ENCODE data around the gene RNF113B.

The RNF113B gene

DNA sequence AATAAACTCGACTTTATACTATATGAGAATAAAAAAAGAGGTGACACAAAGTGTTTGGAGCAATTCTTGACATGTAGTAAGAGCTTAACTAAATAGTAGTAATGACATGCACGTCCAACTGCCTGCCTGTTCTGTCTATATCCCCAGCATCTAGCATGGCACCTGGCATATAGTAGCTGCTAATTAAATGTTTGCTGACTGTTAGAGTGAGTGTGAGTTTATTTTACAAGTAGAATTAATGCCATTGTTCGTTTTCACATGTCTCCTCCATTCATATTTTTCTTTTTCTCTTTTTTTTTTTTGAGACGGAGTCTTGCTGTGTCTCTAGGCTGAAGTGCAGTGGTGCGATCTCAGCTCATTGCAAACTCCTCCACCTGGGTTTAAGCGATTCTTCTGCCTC is 38.4 kb upstream of the RNF113B start:
- H3K4me3 ChIP-seq = no peak overlapping the region
- H3K9me3 ChIP-seq = no peaks in the 10 kb centered on the region
- peaks cover 7% of the 10 kb centered on the region; the same call in 1 of the 2 replicates for H3K36me3 ChIP-seq (replicated peaks)
- DNase-seq (ENCODE audit: low spot score in 2 of 2) = no peak
- peaks cover 5% of the 10 kb centered on the region; the same call in 1 of the 2 replicates for H3K4me1 ChIP-seq
- H3K27me3 ChIP-seq (ENCODE audit: low read depth) = no peaks in the 10 kb centered on the region
- in situ Hi-C loops (cut with MboI; ENCODE audit: low sequenced_read_pairs) = no loop called here

DNA sequence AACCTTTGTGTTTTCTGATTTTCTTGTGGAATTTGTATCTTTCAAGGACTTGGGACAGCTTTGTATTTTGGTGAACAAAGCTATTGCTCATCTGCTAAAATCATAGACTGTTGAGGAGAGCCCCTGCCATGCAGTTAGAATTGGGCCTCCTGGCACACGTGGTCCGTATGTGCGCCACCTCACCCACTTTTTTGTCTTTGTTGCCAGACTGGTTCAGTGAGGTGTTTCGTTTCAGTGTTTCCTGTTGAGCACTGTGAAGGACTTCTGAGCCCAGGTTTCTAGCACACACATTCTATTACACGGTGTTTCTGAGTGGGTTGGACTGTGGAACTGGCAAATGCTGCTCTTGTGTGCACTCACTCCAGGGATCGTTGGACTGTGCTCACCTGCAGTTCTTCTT is 37.6 kb upstream of the RNF113B start:
- H3K4me1 ChIP-seq = peaks cover 5% of the 10 kb centered on the region; the same call in 1 of the 2 replicates
- H3K36me3 ChIP-seq (replicated peaks) = peaks cover 7% of the 10 kb centered on the region; the same call in 1 of the 2 replicates
- no peak overlapping the region for H3K4me3 ChIP-seq
- no peak for DNase-seq (ENCODE audit: low spot score in 2 of 2)
- no peaks in the 10 kb centered on the region for H3K27me3 ChIP-seq (ENCODE audit: low read depth)
- in situ Hi-C loops (cut with MboI; ENCODE audit: low sequenced_read_pairs) = no loop called here
- no peaks in the 10 kb centered on the region for H3K9me3 ChIP-seq

DNA sequence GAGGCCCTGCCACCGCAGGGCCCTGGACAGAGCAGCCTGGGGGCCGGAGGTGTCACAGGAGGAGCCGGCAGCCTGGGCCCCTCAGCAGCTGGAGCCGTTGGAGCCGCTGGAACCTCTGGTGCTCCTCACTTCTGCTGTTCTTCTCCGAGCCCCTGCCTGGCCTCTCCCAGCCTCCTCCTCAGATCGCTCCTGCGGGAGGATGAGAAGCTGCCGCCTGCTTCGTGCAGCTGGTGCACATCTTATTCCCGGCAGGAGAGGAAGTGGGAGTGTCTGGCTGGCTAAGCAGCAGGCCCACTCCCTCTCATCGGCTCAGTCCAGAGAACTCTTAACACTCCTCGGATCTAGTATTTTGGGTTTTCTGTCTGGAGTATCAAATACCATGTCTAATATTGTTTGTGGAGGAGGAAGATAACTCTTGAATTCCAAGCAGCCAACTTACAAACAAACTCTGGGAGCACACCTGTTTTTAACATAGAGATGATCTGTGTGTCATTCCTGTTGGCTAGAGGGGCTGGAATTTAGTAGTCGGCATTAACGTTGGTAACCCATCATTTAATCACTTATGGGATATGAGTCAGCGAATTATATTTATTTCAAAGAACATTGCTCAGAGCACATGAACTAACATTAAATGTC is 37.1 kb upstream of the RNF113B start:
- in situ Hi-C loops (cut with MboI; ENCODE audit: low sequenced_read_pairs) = no loop called here
- H3K4me3 ChIP-seq = no peak overlapping the region
- peaks cover 7% of the 10 kb centered on the region; the same call in 1 of the 2 replicates for H3K36me3 ChIP-seq (replicated peaks)
- no peaks in the 10 kb centered on the region for H3K9me3 ChIP-seq
- H3K4me1 ChIP-seq = peaks cover 5% of the 10 kb centered on the region; the same call in 1 of the 2 replicates
- no peaks in the 10 kb centered on the region for H3K27me3 ChIP-seq (ENCODE audit: low read depth)
- no peak for DNase-seq (ENCODE audit: low spot score in 2 of 2)

DNA sequence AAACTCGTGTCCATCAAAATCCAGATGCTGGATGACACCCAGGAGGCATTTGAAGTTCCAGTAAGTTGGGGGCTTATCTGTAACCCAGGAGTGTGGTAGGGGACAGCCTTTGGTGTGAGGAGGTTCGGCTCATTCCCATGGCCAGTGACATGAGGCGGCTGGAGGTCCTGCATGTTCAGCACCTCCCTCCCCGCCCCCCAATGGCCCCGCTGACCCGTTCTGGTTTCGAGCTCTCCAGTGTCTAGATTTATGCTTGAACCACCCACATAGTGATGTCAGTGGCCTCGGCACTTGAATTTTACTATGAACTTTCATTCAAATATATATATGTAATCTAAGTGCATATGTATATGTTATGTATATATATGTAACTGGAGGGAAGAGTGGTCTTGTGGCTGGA is 36.3 kb upstream of the RNF113B start:
- Histone ChIP-seq H3K4me3 (no peak overlapping the region), H3K36me3 (replicated peaks) (peaks cover 7% of the 10 kb centered on the region; the same call in 1 of the 2 replicates), H3K27me3 (ENCODE audit: low read depth) (no peaks in the 10 kb centered on the region), H3K4me1 (peaks cover 5% of the 10 kb centered on the region; the same call in 1 of the 2 replicates), H3K9me3 (no peaks in the 10 kb centered on the region)
- DNase-seq (ENCODE audit: low spot score in 2 of 2) = no peak
- in situ Hi-C loops (cut with MboI; ENCODE audit: low sequenced_read_pairs) = no loop called here

DNA sequence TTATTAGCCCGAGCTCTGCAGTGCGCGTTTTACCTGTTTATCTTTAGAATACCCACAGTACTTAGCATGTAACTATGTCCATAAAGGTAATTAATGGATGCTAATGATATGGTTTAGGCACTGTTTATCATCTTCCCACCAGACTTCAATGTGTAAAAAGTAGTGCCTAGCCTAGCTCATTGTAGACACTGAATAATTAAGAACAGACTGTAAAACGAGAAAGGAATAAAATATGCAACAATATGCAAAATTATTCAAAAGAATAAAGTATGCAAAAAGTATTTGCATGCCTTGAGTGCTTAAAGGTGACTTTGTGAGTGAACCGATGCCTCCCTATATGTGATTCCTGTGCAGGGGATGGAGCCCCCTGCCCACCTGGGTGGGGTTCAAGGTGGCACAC is 35.7 kb upstream of the RNF113B start:
- Histone ChIP-seq H3K9me3 (no peaks in the 10 kb centered on the region), H3K4me3 (no peak overlapping the region), H3K36me3 (replicated peaks) (peaks cover 7% of the 10 kb centered on the region; the same call in 1 of the 2 replicates), H3K27me3 (ENCODE audit: low read depth) (no peaks in the 10 kb centered on the region), H3K4me1 (peaks cover 5% of the 10 kb centered on the region; the same call in 1 of the 2 replicates)
- no peak for DNase-seq (ENCODE audit: low spot score in 2 of 2)
- in situ Hi-C loops (cut with MboI; ENCODE audit: low sequenced_read_pairs) = no loop called here

DNA sequence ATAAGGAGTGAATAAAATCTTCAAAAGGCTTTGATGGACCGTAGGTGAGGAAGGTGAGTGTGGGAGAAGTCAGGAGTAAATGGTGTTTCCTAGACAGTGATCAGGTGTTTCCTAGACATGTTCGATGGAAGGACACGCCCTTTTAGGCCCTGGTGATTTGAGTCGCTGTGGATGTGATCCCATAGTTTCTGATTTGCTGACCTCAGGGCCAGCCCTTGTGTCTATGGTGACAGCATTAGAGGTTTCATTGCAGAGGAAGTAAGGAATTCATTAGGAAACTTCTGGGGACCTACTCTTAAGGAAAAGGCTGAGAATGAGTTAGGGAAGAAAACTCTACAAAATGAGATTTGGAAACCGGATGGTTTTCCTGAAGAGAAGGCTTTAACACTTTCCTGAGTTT is 31.5 kb upstream of the RNF113B start:
- H3K4me1 ChIP-seq = no peaks in the 10 kb centered on the region
- no peaks in the 10 kb centered on the region for H3K36me3 ChIP-seq (replicated peaks)
- peaks cover 5% of the 10 kb centered on the region; the same call in 1 of the 2 replicates for H3K9me3 ChIP-seq
- no peak overlapping the region for H3K4me3 ChIP-seq
- in situ Hi-C loops (cut with MboI; ENCODE audit: low sequenced_read_pairs) = no loop called here
- no peaks in the 10 kb centered on the region for H3K27me3 ChIP-seq (ENCODE audit: low read depth)
- DNase-seq (ENCODE audit: low spot score in 2 of 2) = no peak

DNA sequence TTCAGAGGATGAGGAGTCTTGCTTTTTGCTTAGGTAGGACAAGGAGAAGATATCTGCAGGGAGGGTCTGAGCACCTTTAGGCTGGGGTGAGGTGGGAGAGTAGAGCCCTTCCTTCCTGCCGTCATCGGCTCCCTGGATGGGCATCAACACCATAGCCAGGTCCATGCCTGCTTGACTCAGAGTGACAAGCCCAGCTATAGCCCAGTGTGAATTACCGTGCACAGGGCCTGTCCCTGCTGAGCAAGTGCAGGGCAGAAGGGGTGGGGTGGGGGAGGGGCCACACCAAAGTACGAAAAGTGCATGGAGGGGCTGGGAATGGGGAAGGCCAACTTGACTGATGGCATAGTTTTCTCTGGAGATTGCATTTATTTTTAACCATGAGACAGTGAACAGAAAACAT is 30.3 kb upstream of the RNF113B start:
- peaks cover 5% of the 10 kb centered on the region; the same call in 1 of the 2 replicates for H3K9me3 ChIP-seq
- no peak overlapping the region for H3K4me3 ChIP-seq
- no peak for DNase-seq (ENCODE audit: low spot score in 2 of 2)
- H3K27me3 ChIP-seq (ENCODE audit: low read depth) = no peaks in the 10 kb centered on the region
- H3K4me1 ChIP-seq = no peaks in the 10 kb centered on the region
- H3K36me3 ChIP-seq (replicated peaks) = no peaks in the 10 kb centered on the region
- in situ Hi-C loops (cut with MboI; ENCODE audit: low sequenced_read_pairs) = no loop called here

DNA sequence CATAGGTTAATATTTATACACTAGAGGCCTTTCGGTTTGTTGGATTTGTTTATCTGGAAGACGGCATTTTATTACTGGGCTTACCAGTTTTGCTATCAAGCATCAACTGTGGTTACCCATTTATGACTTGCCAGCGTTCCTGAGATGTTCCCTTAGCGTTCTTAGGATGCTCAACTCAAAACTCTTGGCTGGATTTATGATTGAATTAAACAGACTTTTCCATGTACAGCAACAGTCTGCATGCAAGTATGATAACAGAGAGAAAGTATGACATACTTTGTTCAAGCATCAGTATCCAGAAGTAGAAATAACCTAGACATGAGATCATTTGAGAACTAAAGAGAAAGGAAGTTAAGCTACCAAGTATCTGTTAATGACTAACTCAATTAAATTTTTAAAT is 29.9 kb upstream of the RNF113B start:
- Histone ChIP-seq H3K4me3 (no peak overlapping the region), H3K4me1 (no peaks in the 10 kb centered on the region), H3K9me3 (peaks cover 5% of the 10 kb centered on the region; the same call in 1 of the 2 replicates), H3K27me3 (ENCODE audit: low read depth) (no peaks in the 10 kb centered on the region), H3K36me3 (replicated peaks) (no peaks in the 10 kb centered on the region)
- no peak for DNase-seq (ENCODE audit: low spot score in 2 of 2)
- in situ Hi-C loops (cut with MboI; ENCODE audit: low sequenced_read_pairs) = no loop called here

DNA sequence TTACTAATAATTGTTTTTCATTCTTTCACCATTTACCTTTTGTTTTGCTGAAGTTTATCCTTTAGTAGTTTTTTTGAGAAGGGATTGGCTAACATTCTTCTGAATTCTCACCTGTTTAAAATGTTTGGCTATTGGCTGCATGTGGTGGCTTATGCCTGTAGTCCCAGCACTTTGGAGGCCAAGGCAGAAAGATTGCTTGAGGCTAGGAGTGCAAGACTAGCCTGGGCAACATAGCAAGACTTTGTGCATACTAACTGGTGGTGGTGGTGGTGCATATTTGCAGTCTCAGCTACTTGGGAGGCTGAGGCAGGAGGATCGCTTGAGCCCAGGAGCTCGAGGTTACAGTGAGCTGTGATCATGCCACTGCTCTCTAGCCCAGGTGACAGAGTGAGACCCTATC is 27.5 kb upstream of the RNF113B start:
- in situ Hi-C loops (cut with MboI; ENCODE audit: low sequenced_read_pairs) = no loop called here

DNA sequence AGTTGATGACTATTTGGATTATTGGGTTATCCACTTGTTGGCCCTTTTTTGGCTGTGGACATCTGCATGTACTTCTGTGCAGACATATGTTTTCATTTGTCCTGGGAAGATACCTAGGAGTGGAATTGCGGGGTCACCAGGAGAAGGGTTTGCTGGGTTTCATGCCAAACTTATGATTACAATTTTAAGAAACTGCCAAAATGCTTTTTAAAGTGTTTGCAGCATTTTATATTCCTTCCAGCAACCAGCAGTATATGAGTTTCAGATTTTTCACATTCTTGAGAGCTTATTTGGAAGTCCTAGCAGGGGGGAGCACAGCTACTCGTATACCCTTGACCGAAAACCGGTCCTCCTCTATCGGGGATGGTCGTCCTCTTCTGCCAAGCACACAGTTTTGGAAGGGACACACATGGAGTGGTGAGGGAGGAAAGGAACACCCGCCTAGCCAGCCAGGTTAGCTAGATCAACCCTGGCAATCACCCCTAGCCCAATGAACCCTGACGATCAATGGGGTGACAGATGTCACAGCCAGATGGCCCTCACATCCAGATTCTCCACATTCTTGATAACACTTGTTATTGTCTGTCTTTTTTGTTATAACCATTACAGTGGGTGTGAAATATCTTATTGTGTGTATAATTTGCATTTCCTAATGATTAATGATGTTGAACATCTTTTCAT is 26.7 kb upstream of the RNF113B start:
- Histone ChIP-seq H3K4me1 (no peaks in the 10 kb centered on the region; the same call in 1 of the 2 replicates), H3K4me3 (no peak overlapping the region), H3K27me3 (ENCODE audit: low read depth) (no peaks in the 10 kb centered on the region), H3K9me3 (peaks cover 5% of the 10 kb centered on the region; the same call in 1 of the 2 replicates), H3K36me3 (replicated peaks) (no peaks in the 10 kb centered on the region)
- DNase-seq (ENCODE audit: low spot score in 2 of 2) = no peak
- in situ Hi-C loops (cut with MboI; ENCODE audit: low sequenced_read_pairs) = no loop called here

More for the DNA sequence above, 27.5 kb upstream of the RNF113B start:
- no peaks in the 10 kb centered on the region for H3K27me3 ChIP-seq (ENCODE audit: low read depth)
- H3K36me3 ChIP-seq (replicated peaks) = no peaks in the 10 kb centered on the region
- H3K9me3 ChIP-seq = peaks cover 5% of the 10 kb centered on the region; the same call in 1 of the 2 replicates
- H3K4me1 ChIP-seq = no peaks in the 10 kb centered on the region; the same call in 1 of the 2 replicates
- no peak overlapping the region for H3K4me3 ChIP-seq
- DNase-seq (ENCODE audit: low spot score in 2 of 2) = no peak

DNA sequence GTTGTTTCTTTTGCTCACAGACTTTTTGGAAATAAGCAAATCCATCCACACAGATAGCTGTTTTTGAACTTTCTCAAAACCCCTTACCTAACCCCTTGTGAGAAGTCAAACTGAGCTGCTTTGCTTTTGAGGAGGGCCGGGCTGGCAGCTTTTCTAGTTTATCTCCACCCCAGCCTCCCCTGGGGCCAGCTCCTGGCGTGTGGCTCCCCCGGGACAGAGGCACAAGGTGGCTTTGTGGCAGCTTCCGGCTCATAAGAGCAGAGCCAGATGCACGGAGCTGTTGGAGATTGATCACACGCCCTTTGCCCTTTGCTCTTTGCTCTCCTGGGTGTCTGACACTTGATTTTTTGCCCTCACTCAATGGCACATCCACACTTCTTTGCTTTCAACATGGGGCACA is 24.9 kb upstream of the RNF113B start:
- no peaks in the 10 kb centered on the region for H3K27me3 ChIP-seq (ENCODE audit: low read depth)
- no peak overlapping the region for H3K4me3 ChIP-seq
- no peak for DNase-seq (ENCODE audit: low spot score in 2 of 2)
- no peaks in the 10 kb centered on the region for H3K36me3 ChIP-seq (replicated peaks)
- H3K4me1 ChIP-seq = no peaks in the 10 kb centered on the region; the same call in 1 of the 2 replicates
- in situ Hi-C loops (cut with MboI; ENCODE audit: low sequenced_read_pairs) = no loop called here
- peaks cover 5% of the 10 kb centered on the region; the same call in 1 of the 2 replicates for H3K9me3 ChIP-seq

DNA sequence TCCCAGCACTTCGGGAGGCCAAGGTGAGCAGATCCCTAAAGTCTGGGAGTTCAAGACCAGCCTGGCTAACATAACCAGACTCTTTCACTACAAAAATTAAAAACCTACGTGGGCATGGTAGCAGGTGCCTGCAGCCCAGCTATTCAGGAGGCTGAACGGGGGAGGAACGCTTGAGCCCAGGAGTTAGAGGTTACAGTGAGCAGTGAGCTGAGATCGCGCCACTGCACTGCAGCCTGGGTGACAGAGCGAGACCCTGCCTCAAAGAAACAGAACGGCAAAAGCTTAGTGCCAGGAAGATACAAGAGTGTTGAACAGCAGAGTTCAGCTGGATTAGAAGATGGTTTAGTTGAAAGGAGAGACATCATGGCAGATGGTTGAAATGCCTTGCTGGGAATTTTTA is 24.1 kb upstream of the RNF113B start:
- H3K27me3 ChIP-seq (ENCODE audit: low read depth) = no peaks in the 10 kb centered on the region
- peaks cover 5% of the 10 kb centered on the region; the same call in 1 of the 2 replicates for H3K9me3 ChIP-seq
- no peaks in the 10 kb centered on the region; the same call in 1 of the 2 replicates for H3K4me1 ChIP-seq
- H3K36me3 ChIP-seq (replicated peaks) = no peaks in the 10 kb centered on the region
- no peak for DNase-seq (ENCODE audit: low spot score in 2 of 2)
- no peak overlapping the region for H3K4me3 ChIP-seq
- in situ Hi-C loops (cut with MboI; ENCODE audit: low sequenced_read_pairs) = no loop called here

DNA sequence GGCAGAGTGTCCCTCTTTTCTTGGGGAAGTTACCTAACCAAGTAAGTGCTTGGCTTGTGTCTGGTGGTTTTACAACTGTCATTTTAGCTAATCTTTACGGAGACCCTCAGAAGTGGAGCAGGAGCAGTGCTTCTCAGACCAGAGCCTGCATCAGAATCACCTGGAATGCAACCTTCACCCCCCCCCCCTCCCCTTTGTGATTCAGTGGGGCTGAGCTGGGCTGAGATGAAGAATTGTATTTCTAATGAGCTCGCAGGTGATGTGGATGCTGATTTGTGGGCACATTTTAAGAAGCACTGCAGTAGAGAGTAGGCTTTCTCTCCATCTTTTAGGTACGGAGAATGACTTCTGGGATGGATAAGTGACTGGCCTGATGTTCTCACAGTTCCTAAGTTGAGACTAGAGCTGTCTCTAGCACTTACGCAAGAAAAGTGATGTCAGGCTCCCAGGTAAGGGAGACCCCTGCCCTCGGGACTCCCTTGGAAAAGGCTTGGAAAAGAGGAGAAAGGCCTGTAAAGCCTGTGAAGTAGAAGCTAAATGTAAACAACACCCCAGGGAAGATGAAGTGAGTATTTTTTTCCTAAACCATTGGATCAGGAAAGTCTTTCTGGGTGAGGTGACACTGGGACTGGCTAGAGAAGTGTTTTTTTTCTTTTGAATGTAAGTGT is 23.3 kb upstream of the RNF113B start:
- no peaks in the 10 kb centered on the region for H3K36me3 ChIP-seq (replicated peaks)
- no peaks in the 10 kb centered on the region for H3K27me3 ChIP-seq (ENCODE audit: low read depth)
- no peaks in the 10 kb centered on the region; the same call in 1 of the 2 replicates for H3K4me1 ChIP-seq
- no peak for DNase-seq (ENCODE audit: low spot score in 2 of 2)
- no peak overlapping the region for H3K4me3 ChIP-seq
- peaks cover 5% of the 10 kb centered on the region; the same call in 1 of the 2 replicates for H3K9me3 ChIP-seq
- in situ Hi-C loops (cut with MboI; ENCODE audit: low sequenced_read_pairs) = no loop called here

DNA sequence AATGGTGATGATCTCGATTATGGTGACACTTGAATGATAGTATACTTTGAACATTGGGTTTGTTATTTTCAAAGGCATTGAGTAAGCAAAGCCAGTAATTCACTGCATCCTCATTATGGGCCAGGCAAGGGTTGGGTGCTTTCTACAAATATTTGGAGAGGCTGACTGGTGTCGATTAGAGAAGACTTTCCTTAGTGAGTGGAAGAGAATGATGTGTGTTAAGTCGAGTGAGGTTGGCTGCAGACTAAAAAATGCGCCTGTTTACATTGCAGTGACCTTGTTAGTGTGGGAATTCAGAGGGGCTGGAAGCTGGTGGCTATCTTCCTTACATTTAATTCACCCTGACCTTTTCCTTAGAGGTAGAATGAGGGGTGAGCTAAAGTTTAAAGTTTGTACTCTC is 22.4 kb upstream of the RNF113B start:
- in situ Hi-C loops (cut with MboI; ENCODE audit: low sequenced_read_pairs) = no loop called here
- Histone ChIP-seq H3K4me3 (no peak overlapping the region), H3K27me3 (ENCODE audit: low read depth) (no peaks in the 10 kb centered on the region), H3K36me3 (replicated peaks) (no peaks in the 10 kb centered on the region), H3K4me1 (no peaks in the 10 kb centered on the region; the same call in 1 of the 2 replicates), H3K9me3 (peaks cover 3% of the 10 kb centered on the region; the same call in 1 of the 2 replicates)
- DNase-seq (ENCODE audit: low spot score in 2 of 2) = no peak

All from HAP-1 (cell line).